ENCODE measurements around the gene TRPM7.
"Not testable (repeated sequence)": the region's sequence is repeated elsewhere in the genome, so short reads cannot be mapped to it uniquely, and the experiment has no call there.

GRCh38 chr15:50694634-50695165 is 8.1 kb upstream of the TRPM7 start:
- TF ChIP-seq, protein P1, sequence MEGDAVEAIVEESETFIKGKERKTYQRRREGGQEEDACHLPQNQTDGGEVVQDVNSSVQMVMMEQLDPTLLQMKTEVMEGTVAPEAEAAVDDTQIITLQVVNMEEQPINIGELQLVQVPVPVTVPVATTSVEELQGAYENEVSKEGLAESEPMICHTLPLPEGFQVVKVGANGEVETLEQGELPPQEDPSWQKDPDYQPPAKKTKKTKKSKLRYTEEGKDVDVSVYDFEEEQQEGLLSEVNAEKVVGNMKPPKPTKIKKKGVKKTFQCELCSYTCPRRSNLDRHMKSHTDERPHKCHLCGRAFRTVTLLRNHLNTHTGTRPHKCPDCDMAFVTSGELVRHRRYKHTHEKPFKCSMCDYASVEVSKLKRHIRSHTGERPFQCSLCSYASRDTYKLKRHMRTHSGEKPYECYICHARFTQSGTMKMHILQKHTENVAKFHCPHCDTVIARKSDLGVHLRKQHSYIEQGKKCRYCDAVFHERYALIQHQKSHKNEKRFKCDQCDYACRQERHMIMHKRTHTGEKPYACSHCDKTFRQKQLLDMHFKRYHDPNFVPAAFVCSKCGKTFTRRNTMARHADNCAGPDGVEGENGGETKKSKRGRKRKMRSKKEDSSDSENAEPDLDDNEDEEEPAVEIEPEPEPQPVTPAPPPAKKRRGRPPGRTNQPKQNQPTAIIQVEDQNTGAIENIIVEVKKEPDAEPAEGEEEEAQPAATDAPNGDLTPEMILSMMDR (IDR thresholded peaks at IDR 0.05; ENCODE audit: borderline replicate concordance, extremely low read depth, low read length, poor library complexity, severe bottlenecking) = not testable (repeated sequence)
- TF ChIP-seq EZH2 (IDR thresholded peaks at IDR 0.05; ENCODE audit: borderline replicate concordance, low read depth, low read length, severe bottlenecking) = not testable (repeated sequence)
